ENCODE data around the gene TRIM59.

The TRIM59 gene

DNA sequence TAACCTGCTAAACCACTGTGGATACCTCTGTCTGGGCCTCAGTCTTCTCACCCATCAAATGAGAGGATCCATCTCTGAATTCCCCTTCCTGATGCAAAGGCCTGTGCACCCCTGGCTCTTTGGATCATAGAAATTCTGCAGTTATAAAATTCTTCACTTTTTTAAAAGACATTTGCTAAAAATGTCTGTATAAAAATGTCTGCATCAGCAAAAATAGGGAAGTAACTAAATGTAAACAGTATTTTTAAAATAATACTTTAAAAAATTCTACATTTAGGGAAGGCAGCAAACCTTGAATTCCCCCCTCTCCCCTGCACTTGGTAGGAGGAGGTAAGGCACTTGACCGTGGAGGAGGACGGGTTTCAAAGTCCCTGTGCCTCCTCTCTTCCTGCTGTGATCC is 25.6 kb upstream of the TRIM59 start:
- Histone ChIP-seq H3K36me3 (ENCODE audit: insufficient read depth, low read length) (no peaks in the 10 kb centered on the region), H3K4me1 (ENCODE audit: control insufficient read depth, insufficient read depth, low read length, unreplicated experiment) (peaks cover 41% of the 10 kb centered on the region), H3K4me3 (ENCODE audit: low read depth, low read length) (no peak overlapping the region), H3K27ac (ENCODE audit: low read depth, low read length) (no peak overlapping the region), H2AFZ (ENCODE audit: low read length, unreplicated experiment) (no peak overlapping the region), H3K27me3 (ENCODE audit: insufficient read depth, low read length) (no peaks in the 10 kb centered on the region), H3K79me2 (ENCODE audit: control insufficient read depth, insufficient read depth, low read length, unreplicated experiment) (no peaks in the 10 kb centered on the region)

DNA sequence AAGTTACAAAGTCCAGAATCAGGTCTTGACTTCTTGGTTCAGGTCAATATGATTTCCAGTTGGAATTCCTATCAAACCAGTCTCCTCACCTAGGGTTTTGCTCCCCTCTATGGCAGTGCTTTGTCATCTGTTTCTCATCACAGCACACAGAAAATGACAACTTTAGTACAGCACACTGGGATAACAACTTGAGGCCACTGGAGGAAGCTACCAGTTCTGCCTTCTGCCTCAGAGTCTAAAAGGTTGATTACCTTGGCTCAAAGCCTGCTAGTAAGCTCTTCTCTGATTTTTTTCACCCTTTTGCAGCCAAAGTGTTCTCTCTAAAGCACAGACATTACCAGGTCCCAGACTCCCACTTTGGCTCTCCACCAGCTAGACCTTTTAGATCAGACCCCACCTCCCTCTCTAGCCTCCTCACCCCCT is 24.8 kb upstream of the TRIM59 start:
- Histone ChIP-seq H3K4me1 (ENCODE audit: control insufficient read depth, insufficient read depth, low read length, unreplicated experiment) (peaks cover 41% of the 10 kb centered on the region), H3K27ac (ENCODE audit: low read depth, low read length) (peak overlapping the region; percentile 86)

DNA sequence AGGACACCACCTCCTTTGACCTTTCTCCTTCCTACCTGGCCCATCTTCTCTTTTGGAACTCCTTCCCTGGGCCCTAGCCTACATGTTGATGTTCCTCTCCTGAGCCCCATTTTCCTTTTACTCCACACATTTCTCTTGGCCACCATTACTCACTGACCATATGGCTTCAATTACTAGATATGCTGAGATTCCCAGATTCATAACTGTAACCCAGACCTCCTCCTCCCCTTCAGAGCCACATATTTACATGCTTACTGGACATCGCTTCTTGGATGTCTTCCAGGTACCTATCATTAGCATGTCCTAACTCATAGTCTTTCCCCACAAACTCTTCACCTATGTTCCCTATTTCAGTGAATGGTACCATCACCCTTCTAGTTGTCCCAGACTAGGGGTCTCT is 24.4 kb upstream of the TRIM59 start:
- no peaks in the 10 kb centered on the region for H3K27me3 ChIP-seq (ENCODE audit: insufficient read depth, low read length)
- no peak overlapping the region for H2AFZ ChIP-seq (ENCODE audit: low read length, unreplicated experiment)
- H3K79me2 ChIP-seq (ENCODE audit: control insufficient read depth, insufficient read depth, low read length, unreplicated experiment) = no peaks in the 10 kb centered on the region
- H3K4me3 ChIP-seq (ENCODE audit: low read depth, low read length) = peak overlapping the region; percentile 58; the same call in 1 of the 2 replicates
- H3K36me3 ChIP-seq (ENCODE audit: insufficient read depth, low read length) = no peaks in the 10 kb centered on the region
- H3K27ac ChIP-seq (ENCODE audit: low read depth, low read length) = peak overlapping the region; percentile 86
- H3K4me1 ChIP-seq (ENCODE audit: control insufficient read depth, insufficient read depth, low read length, unreplicated experiment) = peaks cover 41% of the 10 kb centered on the region

More for the DNA sequence above, 24.8 kb upstream of the TRIM59 start:
- no peaks in the 10 kb centered on the region for H3K79me2 ChIP-seq (ENCODE audit: control insufficient read depth, insufficient read depth, low read length, unreplicated experiment)
- no peaks in the 10 kb centered on the region for H3K27me3 ChIP-seq (ENCODE audit: insufficient read depth, low read length)
- H2AFZ ChIP-seq (ENCODE audit: low read length, unreplicated experiment) = no peak overlapping the region
- peak overlapping the region; percentile 58; the same call in 1 of the 2 replicates for H3K4me3 ChIP-seq (ENCODE audit: low read depth, low read length)
- H3K36me3 ChIP-seq (ENCODE audit: insufficient read depth, low read length) = no peaks in the 10 kb centered on the region

DNA sequence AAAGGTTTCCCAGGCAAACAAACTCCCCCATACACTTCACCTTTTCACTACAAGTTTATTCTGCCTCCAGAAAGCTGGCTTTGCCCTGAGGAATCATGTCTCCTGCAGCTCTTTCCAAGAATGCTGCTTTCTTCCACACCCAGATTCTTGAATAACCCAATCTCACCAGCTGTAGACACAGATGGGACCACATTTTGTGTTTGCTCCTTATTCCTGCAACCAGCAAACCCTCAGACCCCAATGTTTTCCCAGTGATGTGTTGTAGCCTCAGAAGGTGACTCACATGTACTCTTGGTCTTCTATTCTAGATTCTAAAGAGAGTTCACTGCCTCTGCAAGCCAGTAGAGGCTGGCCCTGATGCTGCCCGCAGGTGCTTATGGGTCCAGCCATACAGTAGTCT is 23.6 kb upstream of the TRIM59 start:
- Histone ChIP-seq H3K36me3 (ENCODE audit: insufficient read depth, low read length) (no peaks in the 10 kb centered on the region), H2AFZ (ENCODE audit: low read length, unreplicated experiment) (no peak overlapping the region), H3K79me2 (ENCODE audit: control insufficient read depth, insufficient read depth, low read length, unreplicated experiment) (no peaks in the 10 kb centered on the region), H3K4me3 (ENCODE audit: low read depth, low read length) (no peak overlapping the region), H3K27ac (ENCODE audit: low read depth, low read length) (peak overlapping the region; percentile 86), H3K4me1 (ENCODE audit: control insufficient read depth, insufficient read depth, low read length, unreplicated experiment) (peaks cover 40% of the 10 kb centered on the region), H3K27me3 (ENCODE audit: insufficient read depth, low read length) (no peaks in the 10 kb centered on the region)

DNA sequence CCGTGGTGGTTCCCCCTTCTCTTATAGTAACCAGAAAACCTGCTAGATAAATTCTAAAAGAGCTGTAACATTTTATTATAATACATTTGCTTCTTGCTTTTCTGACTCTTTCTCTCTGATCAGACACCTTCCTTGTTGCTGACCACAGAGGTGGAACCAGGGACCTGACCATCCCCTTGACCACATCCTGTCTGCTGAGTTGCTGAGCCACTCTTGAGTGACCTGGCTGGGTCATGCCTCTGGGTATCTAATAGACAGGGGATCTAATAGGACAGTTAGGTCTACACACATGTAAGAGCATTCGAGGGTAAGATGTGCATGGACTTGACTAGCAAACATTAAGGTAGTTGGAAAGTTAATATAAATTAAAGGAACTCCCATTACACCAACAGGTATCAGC is 22.8 kb upstream of the TRIM59 start:
- peaks cover 32% of the 10 kb centered on the region for H3K4me1 ChIP-seq (ENCODE audit: control insufficient read depth, insufficient read depth, low read length, unreplicated experiment)
- H3K79me2 ChIP-seq (ENCODE audit: control insufficient read depth, insufficient read depth, low read length, unreplicated experiment) = no peaks in the 10 kb centered on the region
- H3K36me3 ChIP-seq (ENCODE audit: insufficient read depth, low read length) = no peaks in the 10 kb centered on the region
- H3K4me3 ChIP-seq (ENCODE audit: low read depth, low read length) = no peak overlapping the region
- H3K27ac ChIP-seq (ENCODE audit: low read depth, low read length) = no peak overlapping the region
- H2AFZ ChIP-seq (ENCODE audit: low read length, unreplicated experiment) = no peak overlapping the region
- no peaks in the 10 kb centered on the region for H3K27me3 ChIP-seq (ENCODE audit: insufficient read depth, low read length)

DNA sequence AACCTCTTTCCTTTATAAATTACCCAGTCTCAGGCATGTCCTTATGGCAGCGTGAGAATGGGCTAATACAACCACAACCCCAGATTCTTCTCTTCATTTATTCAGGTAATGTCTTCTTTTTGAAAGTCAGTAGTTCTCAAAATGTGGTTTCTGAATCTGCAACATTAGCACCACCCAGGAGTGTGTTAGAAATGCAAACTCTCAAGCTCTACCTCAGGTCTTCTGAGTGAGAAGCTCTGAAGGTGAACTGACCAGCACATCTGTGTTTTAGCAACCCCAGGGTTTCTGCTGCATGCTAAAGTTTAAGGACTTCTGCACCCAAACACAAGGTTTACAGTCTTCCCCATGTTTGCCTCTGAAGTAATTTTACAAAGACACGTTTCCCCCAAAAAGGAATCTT is 22.3 kb upstream of the TRIM59 start:
- Histone ChIP-seq H3K4me1 (ENCODE audit: control insufficient read depth, insufficient read depth, low read length, unreplicated experiment) (peaks cover 32% of the 10 kb centered on the region), H3K79me2 (ENCODE audit: control insufficient read depth, insufficient read depth, low read length, unreplicated experiment) (no peaks in the 10 kb centered on the region), H3K4me3 (ENCODE audit: low read depth, low read length) (no peak overlapping the region)

DNA sequence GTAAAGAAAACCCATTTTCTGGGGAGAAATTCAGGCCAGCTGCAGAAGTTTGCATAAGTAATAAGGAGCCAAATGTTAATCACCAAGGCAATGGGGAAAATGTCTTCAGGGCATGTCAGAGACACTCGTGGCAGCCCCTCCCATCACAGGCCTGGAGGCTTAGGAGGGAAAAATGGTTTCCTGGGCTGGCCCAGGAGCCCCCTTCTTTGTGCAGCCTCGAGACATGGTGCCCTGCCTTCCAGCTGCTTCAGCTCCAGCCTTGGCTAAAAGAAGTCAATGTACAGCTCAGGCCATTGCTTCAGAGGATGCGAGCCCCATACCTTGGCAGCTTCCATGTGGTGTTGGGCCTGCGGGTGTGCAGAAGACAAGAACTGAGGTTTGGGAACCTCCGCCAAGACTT is 20.6 kb upstream of the TRIM59 start:
- Histone ChIP-seq H3K79me2 (ENCODE audit: control insufficient read depth, insufficient read depth, low read length, unreplicated experiment) (no peaks in the 10 kb centered on the region), H3K27ac (ENCODE audit: low read depth, low read length) (no peak overlapping the region), H3K4me1 (ENCODE audit: control insufficient read depth, insufficient read depth, low read length, unreplicated experiment) (peaks cover 26% of the 10 kb centered on the region), H3K36me3 (ENCODE audit: insufficient read depth, low read length) (no peaks in the 10 kb centered on the region), H2AFZ (ENCODE audit: low read length, unreplicated experiment) (no peak overlapping the region), H3K4me3 (ENCODE audit: low read depth, low read length) (no peak overlapping the region), H3K27me3 (ENCODE audit: insufficient read depth, low read length) (no peaks in the 10 kb centered on the region)

More for the DNA sequence above, 22.3 kb upstream of the TRIM59 start:
- Histone ChIP-seq H3K27me3 (ENCODE audit: insufficient read depth, low read length) (no peaks in the 10 kb centered on the region), H3K36me3 (ENCODE audit: insufficient read depth, low read length) (no peaks in the 10 kb centered on the region), H2AFZ (ENCODE audit: low read length, unreplicated experiment) (no peak overlapping the region), H3K27ac (ENCODE audit: low read depth, low read length) (no peak overlapping the region)

DNA sequence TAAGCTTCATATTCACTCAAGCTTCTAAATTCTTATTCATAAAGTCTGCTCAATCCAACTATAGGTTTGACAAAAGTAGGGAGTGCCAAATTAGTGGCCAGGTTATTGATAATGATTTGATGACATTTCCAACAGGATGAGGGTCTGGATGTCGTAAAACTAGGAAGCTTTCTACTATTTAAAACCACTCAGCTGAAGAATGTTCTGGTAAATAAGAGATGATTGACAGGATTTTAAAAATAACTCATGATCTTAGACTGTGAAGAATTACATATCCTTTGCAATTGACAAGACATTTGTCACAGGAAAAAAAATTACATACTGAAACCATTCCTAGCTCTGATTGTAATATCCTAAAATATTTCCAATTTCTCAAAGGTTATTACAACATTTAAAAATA is 15.4 kb upstream of the TRIM59 start:
- Histone ChIP-seq H3K36me3 (ENCODE audit: insufficient read depth, low read length) (no peaks in the 10 kb centered on the region), H3K79me2 (ENCODE audit: control insufficient read depth, insufficient read depth, low read length, unreplicated experiment) (no peaks in the 10 kb centered on the region), H3K27ac (ENCODE audit: low read depth, low read length) (no peak overlapping the region), H3K27me3 (ENCODE audit: insufficient read depth, low read length) (no peaks in the 10 kb centered on the region), H3K4me3 (ENCODE audit: low read depth, low read length) (no peak overlapping the region), H2AFZ (ENCODE audit: low read length, unreplicated experiment) (no peak overlapping the region), H3K4me1 (ENCODE audit: control insufficient read depth, insufficient read depth, low read length, unreplicated experiment) (no peaks in the 10 kb centered on the region)

DNA sequence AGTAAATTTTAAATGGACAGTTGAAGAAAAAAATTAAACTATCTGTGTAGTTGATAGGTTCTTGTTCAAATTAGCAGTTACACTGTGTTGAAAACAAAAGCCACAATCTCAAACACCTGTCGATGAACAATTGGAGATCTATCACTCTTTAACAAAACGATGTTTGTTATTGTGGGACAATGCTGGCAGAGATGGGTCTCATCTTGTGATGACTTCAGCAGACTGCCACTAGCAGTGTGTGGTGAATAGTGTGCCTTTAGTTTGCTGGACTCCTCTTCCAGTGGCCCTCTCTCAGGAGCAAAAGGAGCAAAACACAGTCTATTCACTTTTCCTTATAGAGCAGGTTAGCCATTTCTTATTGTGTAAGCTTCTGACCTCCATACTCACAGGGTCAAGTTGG is 14.7 kb upstream of the TRIM59 start:
- H3K4me3 ChIP-seq (ENCODE audit: low read depth, low read length) = no peak overlapping the region
- H3K36me3 ChIP-seq (ENCODE audit: insufficient read depth, low read length) = no peaks in the 10 kb centered on the region

DNA sequence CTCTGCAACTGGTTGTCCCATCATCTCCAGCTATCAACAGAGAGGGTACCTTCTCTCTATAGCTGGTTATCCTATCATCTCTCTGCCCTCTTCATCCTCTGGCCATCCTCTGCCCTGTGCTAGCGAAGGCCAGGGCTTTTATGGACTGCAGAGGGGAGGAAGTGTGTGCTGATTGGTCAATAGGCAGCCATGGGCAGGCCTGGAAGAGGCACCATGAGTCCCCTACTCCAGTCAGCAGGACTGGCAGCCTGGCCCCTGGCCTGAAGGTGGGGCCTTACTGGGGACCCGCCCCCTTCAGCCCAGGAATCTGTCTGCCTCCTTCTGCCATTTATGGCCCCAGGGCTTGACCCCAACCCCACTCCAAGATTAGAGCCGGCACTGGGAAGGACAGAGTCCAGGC is 10.4 kb upstream of the TRIM59 start:
- Histone ChIP-seq H3K79me2 (ENCODE audit: control insufficient read depth, insufficient read depth, low read length, unreplicated experiment) (no peaks in the 10 kb centered on the region), H2AFZ (ENCODE audit: low read length, unreplicated experiment) (no peak overlapping the region), H3K4me1 (ENCODE audit: control insufficient read depth, insufficient read depth, low read length, unreplicated experiment) (no peaks in the 10 kb centered on the region), H3K27ac (ENCODE audit: low read depth, low read length) (no peak overlapping the region), H3K27me3 (ENCODE audit: insufficient read depth, low read length) (no peaks in the 10 kb centered on the region), H3K4me3 (ENCODE audit: low read depth, low read length) (no peak overlapping the region), H3K36me3 (ENCODE audit: insufficient read depth, low read length) (no peaks in the 10 kb centered on the region)

More for the DNA sequence above, 14.7 kb upstream of the TRIM59 start:
- Histone ChIP-seq H3K4me1 (ENCODE audit: control insufficient read depth, insufficient read depth, low read length, unreplicated experiment) (no peaks in the 10 kb centered on the region), H3K27me3 (ENCODE audit: insufficient read depth, low read length) (no peaks in the 10 kb centered on the region), H3K79me2 (ENCODE audit: control insufficient read depth, insufficient read depth, low read length, unreplicated experiment) (no peaks in the 10 kb centered on the region), H3K27ac (ENCODE audit: low read depth, low read length) (no peak overlapping the region), H2AFZ (ENCODE audit: low read length, unreplicated experiment) (no peak overlapping the region)

DNA sequence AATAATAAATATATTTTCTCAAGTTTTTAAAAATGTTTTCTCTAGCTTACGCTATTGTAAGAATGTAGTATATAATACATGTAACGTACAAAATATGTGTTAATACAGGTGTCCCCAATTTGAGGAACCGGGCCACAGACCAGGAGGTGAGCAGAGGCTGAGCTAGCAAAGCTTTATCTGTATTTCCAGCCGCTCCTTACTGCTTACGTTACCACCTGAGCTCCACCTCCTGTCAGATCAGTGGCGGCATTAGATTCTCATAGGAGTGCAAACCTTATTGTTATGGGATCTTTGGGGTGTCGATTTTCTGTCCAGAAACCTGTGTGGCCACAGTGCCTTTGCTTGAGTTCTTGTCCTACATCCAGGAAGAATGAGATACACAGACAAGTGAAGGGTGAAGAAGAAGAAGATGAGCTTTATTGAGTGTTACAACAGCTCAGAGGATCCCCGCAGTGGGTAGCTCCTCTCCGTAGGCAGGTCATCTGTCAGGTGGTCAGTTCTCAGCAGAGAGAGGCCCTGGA is 9.9 kb upstream of the TRIM59 start:
- Histone ChIP-seq H3K4me1 (ENCODE audit: control insufficient read depth, insufficient read depth, low read length, unreplicated experiment) (no peaks in the 10 kb centered on the region), H3K79me2 (ENCODE audit: control insufficient read depth, insufficient read depth, low read length, unreplicated experiment) (no peaks in the 10 kb centered on the region), H3K27me3 (ENCODE audit: insufficient read depth, low read length) (no peaks in the 10 kb centered on the region), H3K27ac (ENCODE audit: low read depth, low read length) (no peak overlapping the region), H2AFZ (ENCODE audit: low read length, unreplicated experiment) (no peak overlapping the region), H3K36me3 (ENCODE audit: insufficient read depth, low read length) (no peaks in the 10 kb centered on the region), H3K4me3 (ENCODE audit: low read depth, low read length) (no peak overlapping the region)
